ENCODE results near the gene NR3C1.

The NR3C1 gene

GRCh38 chr5:143426437-143426991 lies 23.0 kb upstream of the NR3C1 start:
- no peak for DNase-seq (ENCODE audit: low read depth)

- no peak for DNase-seq (ENCODE audit: low read depth)
These were observed 22.3 kb upstream of the NR3C1 start for GRCh38 chr5:143425835-143426234.

GRCh38 chr5:143418140-143418866 lies 14.8 kb upstream of the NR3C1 start:
- no peak for DNase-seq (ENCODE audit: low read depth)

- DNase-seq (ENCODE audit: low read depth), result no peak
These were observed 14.1 kb upstream of the NR3C1 start for GRCh38 chr5:143417503-143418139.

GRCh38 chr5:143416411-143416810 lies 12.9 kb upstream of the NR3C1 start:
- no peak for DNase-seq (ENCODE audit: low read depth)

GRCh38 chr5:143413958-143414669 lies 10.6 kb upstream of the NR3C1 start:
- no peak for DNase-seq (ENCODE audit: low read depth)

GRCh38 chr5:143412661-143413342 lies 9.3 kb upstream of the NR3C1 start:
- DNase-seq (ENCODE audit: low read depth), result peak; percentile 76

GRCh38 chr5:143409926-143410325 lies 6.4 kb upstream of the NR3C1 start:
- DNase-seq (ENCODE audit: low read depth), result no peak

- DNase-seq (ENCODE audit: low read depth), result no peak
These were observed 2.9 kb upstream of the NR3C1 start for GRCh38 chr5:143406408-143406807.

GRCh38 chr5:143405849-143406098 lies 2.3 kb upstream of the NR3C1 start:
- no peak for DNase-seq (ENCODE audit: low read depth)

- peak; percentile 81 for DNase-seq (ENCODE audit: low read depth)
These were observed 1.8 kb upstream of the NR3C1 start for GRCh38 chr5:143405063-143405848.

- DNase-seq (ENCODE audit: low read depth), result peak; percentile 87
These were observed 1.1 kb upstream of the NR3C1 start for GRCh38 chr5:143404416-143405062.

GRCh38 chr5:143403334-143403592 lies 223 bp downstream of the NR3C1 start:
- DNase-seq (ENCODE audit: low read depth), result no peak

- DNase-seq (ENCODE audit: low read depth), result peak; percentile 70
These were observed 743 bp downstream of the NR3C1 start for GRCh38 chr5:143402553-143403333.

GRCh38 chr5:143402017-143402552 lies 1.4 kb downstream of the NR3C1 start:
- DNase-seq (ENCODE audit: low read depth), result no peak

- DNase-seq (ENCODE audit: low read depth), result no peak
These were observed 2.1 kb downstream of the NR3C1 start for GRCh38 chr5:143401227-143402016.

GRCh38 chr5:143400541-143401226 lies 2.8 kb downstream of the NR3C1 start:
- DNase-seq (ENCODE audit: low read depth), result no peak

- DNase-seq (ENCODE audit: low read depth), result no peak
These were observed 3.6 kb downstream of the NR3C1 start for GRCh38 chr5:143399616-143400540.

Data from ELR (cell line).